ENCODE measurements around the gene SCAF1. TPM values are rescaled to one million over a fixed set of nuclear protein-coding genes. Genes with fewer than 3 reads are reported as not detected.

The SCAF1 gene
- total and polyA plus RNA-seq, 2 of the 13 experiments (the other 11 are each of a cell fraction or from before 2014, with no cell fraction given): 3.3 to 6.1 TPM

GRCh38 chr19:49665351-49666119 lies 23.5 kb downstream of the SCAF1 start, which contains the start of the genes BCL2L12 and IRF3 (continued):
- TF ChIP-seq PHF20 (CRISPR knock-in tag; IDR thresholded peaks at IDR 0.05) (peak; percentile 72), AGO2 (optimal IDR thresholded peaks at IDR 0.05; ENCODE audit: low read depth, low read length) (peak; percentile 49), JARID2 (CRISPR knock-in tag; IDR thresholded peaks at IDR 0.05; ENCODE audit: insufficient replicate concordance) (no peak), MNT (IDR thresholded peaks at IDR 0.05) (0 out of 2 replicates have a peak, but pooled peaks have one; percentile 11), THAP9 (CRISPR knock-in tag; IDR thresholded peaks at IDR 0.05; ENCODE audit: borderline replicate concordance) (peak; percentile 96), MIXL1 (CRISPR knock-in tag; IDR thresholded peaks at IDR 0.05) (no peak), BRCA1 (CRISPR knock-in tag; IDR thresholded peaks at IDR 0.05) (peak; percentile 45; the same call in 1 of the 2 replicates), TERF1 (CRISPR knock-in tag; IDR thresholded peaks at IDR 0.05) (no peak), SNAPC4 (CRISPR knock-in tag; IDR thresholded peaks at IDR 0.05) (peak; percentile 99), SMAD3 (CRISPR knock-in tag; IDR thresholded peaks at IDR 0.05) (peak; percentile 29; the same call in 1 of the 2 replicates), SP5 (CRISPR knock-in tag; IDR thresholded peaks at IDR 0.05; ENCODE audit: borderline replicate concordance, low read depth) (peak; percentile 51; the same call in 1 of the 2 replicates), ZNF263 (CRISPR knock-in tag; IDR thresholded peaks at IDR 0.05) (0 out of 2 replicates have a peak, but pooled peaks have one; percentile 8), YEATS4 (CRISPR knock-in tag; IDR thresholded peaks at IDR 0.05; ENCODE audit: borderline replicate concordance) (0 out of 2 replicates have a peak, but pooled peaks have one; percentile 28), RBFOX2 (IDR thresholded peaks at IDR 0.05; ENCODE audit: low read depth, low read length) (peak; percentile 54; the same call in 1 of the 2 replicates), ZNF564 (CRISPR knock-in tag; IDR thresholded peaks at IDR 0.05) (no peak), ZSCAN31 (CRISPR knock-in tag; IDR thresholded peaks at IDR 0.05; ENCODE audit: low read depth) (no peak; the same call in 1 of the 2 replicates), POLR2G (IDR thresholded peaks at IDR 0.05; ENCODE audit: low read depth, low read length) (peak; percentile 76), SIN3A (IDR thresholded peaks at IDR 0.05; ENCODE audit: borderline replicate concordance, low read depth, low read length) (peak; percentile 70), ZNF607 (CRISPR knock-in tag; IDR thresholded peaks at IDR 0.05; ENCODE audit: borderline replicate concordance) (no peak)

Data from HepG2 (cell line).